WTC11 (cell line): Measurements from ENCODE around the gene CCNL1. TPM values are rescaled to one million over a fixed set of nuclear protein-coding genes. Genes with fewer than 3 reads are reported as not detected.
"Not testable (repeated sequence)": the region's sequence is repeated elsewhere in the genome, so short reads cannot be mapped to it uniquely, and the experiment has no call there.

Source experiments
- ATAC-seq: fragments of 200-7000 bp; cut with Tn5 transposase; 2 replicates; pipeline ENCODE4 v1.10.0; 2021; ENCODE audit warnings: mild to moderate bottlenecking, moderate library complexity
- CTCF ChIA-PET: fragments of 300-600 bp; sonication (Branson Sonifier 250); formaldehyde crosslinking; loops from one replicate; lab custom pipeline; 2021; ENCODE audit warnings: antibody characterized with exemption; lab: Charles Lee
- POLR2A ChIA-PET: fragments of 350-600 bp; sonication (Branson Sonifier 250); formaldehyde crosslinking; loops from one replicate; lab custom pipeline; 2021; ENCODE audit warnings: antibody characterized with exemption; lab: Charles Lee
- DNase-seq: peaks from one replicate; pipeline ENCODE4 v3.0.0; 2021; ENCODE audit warnings: low spot score
- H3K27ac Mint-ChIP-seq: 2 replicates; pipeline ENCODE4 v1.8.0; 2021; ENCODE audit warnings: mixed read lengths
- H3K27me3 Mint-ChIP-seq: 2 replicates; pipeline ENCODE4 v1.8.0; 2021; ENCODE audit warnings: low read depth, mild to moderate bottlenecking, moderate library complexity, mixed read lengths
- H3K36me3 Mint-ChIP-seq: 2 replicates; pipeline ENCODE4 v1.8.0; 2021; ENCODE audit warnings: mixed read lengths
- H3K4me1 Mint-ChIP-seq: 2 replicates; pipeline ENCODE4 v1.8.0; 2022; ENCODE audit warnings: mixed read lengths
- H3K4me3 Mint-ChIP-seq: 2 replicates; pipeline ENCODE4 v1.8.0; 2021; ENCODE audit warnings: mild to moderate bottlenecking, moderate library complexity, mixed read lengths
- H3K9me3 Mint-ChIP-seq: 2 replicates; pipeline ENCODE4 v1.8.0; 2021; ENCODE audit warnings: mixed read lengths
- AFF4 ChIP-seq: sonication (generic); formaldehyde crosslinking; IDR thresholded peaks from 2 replicates; pipeline ENCODE4 v1.8.1; 2023; ENCODE audit warnings: mild to moderate bottlenecking, missing genetic modification reagents, borderline replicate concordance
- CREM ChIP-seq: sonication (generic); formaldehyde crosslinking; IDR thresholded peaks from 2 replicates; pipeline ENCODE4 v1.8.1; 2022; ENCODE audit warnings: mild to moderate bottlenecking, missing genetic modification reagents, moderate library complexity
- E2F4 ChIP-seq: sonication (generic); formaldehyde crosslinking; IDR thresholded peaks from 2 replicates; pipeline ENCODE4 v1.8.1; 2022; ENCODE audit warnings: low read depth, mild to moderate bottlenecking, moderate library complexity, missing genetic modification reagents, borderline replicate concordance
- USF2 ChIP-seq: sonication (generic); formaldehyde crosslinking; IDR thresholded peaks from 2 replicates; pipeline ENCODE4 v1.8.1; 2023; ENCODE audit warnings: mild to moderate bottlenecking, missing genetic modification reagents, moderate library complexity
- ZNF138 ChIP-seq: sonication (generic); formaldehyde crosslinking; conservative IDR thresholded peaks from 2 replicates; pipeline ENCODE4 v1.8.1; 2022; ENCODE audit warnings: mild to moderate bottlenecking, moderate library complexity, missing genetic modification reagents
- ZNF263 ChIP-seq: sonication (generic); formaldehyde crosslinking; IDR thresholded peaks from 2 replicates; pipeline ENCODE4 v1.8.1; 2022; ENCODE audit warnings: low read depth, mild to moderate bottlenecking, moderate library complexity, missing genetic modification reagents
- total RNA-seq: library from RNA; stranded (reverse); gene quantifications from 3 replicates; pipeline ENCODE4 v1.2.3, GENCODE V29; 2021

The CCNL1 gene
- total RNA-seq, 1 experiment from 2014 or later = 79.6 TPM

GRCh38 chr3:157180262-157180661 lies 20.3 kb upstream of the CCNL1 start:
- no peak for ATAC-seq
- CTCF ChIA-PET = no interaction called here
- no peak for TF ChIP-seq E2F4 (CRISPR knock-in tag)

GRCh38 chr3:157179365-157179803 lies 19.4 kb upstream of the CCNL1 start:
- ATAC-seq = no peak
- peaks cover 47% of the 10 kb centered on the region for H3K36me3 Mint-ChIP-seq
- H3K9me3 Mint-ChIP-seq = peaks cover 48% of the 10 kb centered on the region
- POLR2A ChIA-PET = no interaction called here
- CTCF ChIA-PET = no interaction called here
- H3K27me3 Mint-ChIP-seq = peaks cover 3% of the 10 kb centered on the region; the same call in 1 of the 2 replicates
- DNase-seq = no peak
- peaks cover 8% of the 10 kb centered on the region for H3K4me1 Mint-ChIP-seq
- no peak overlapping the region for H3K4me3 Mint-ChIP-seq
- no peak for TF ChIP-seq ZNF263
- no peak for TF ChIP-seq CREM (CRISPR knock-in tag)
- TF ChIP-seq USF2 (CRISPR knock-in tag) = no peak
- TF ChIP-seq ZNF138 (CRISPR knock-in tag) = no peak
- no peak overlapping the region for H3K27ac Mint-ChIP-seq

More at GRCh38 chr3:157180262-157180661, 20.3 kb upstream of the CCNL1 start:
- H3K27me3 Mint-ChIP-seq = peaks cover 8% of the 10 kb centered on the region
- peaks cover 5% of the 10 kb centered on the region for H3K4me1 Mint-ChIP-seq
- H3K9me3 Mint-ChIP-seq = peaks cover 56% of the 10 kb centered on the region
- peaks cover 55% of the 10 kb centered on the region for H3K36me3 Mint-ChIP-seq
- no peak overlapping the region for H3K4me3 Mint-ChIP-seq
- no peak for DNase-seq
- POLR2A ChIA-PET = no interaction called here
- H3K27ac Mint-ChIP-seq = no peak overlapping the region

GRCh38 chr3:157178503-157179364 lies 18.8 kb upstream of the CCNL1 start:
- H3K27me3 Mint-ChIP-seq, DNase-seq, POLR2A ChIA-PET, CTCF ChIA-PET, ATAC-seq, H3K4me3 Mint-ChIP-seq, H3K27ac Mint-ChIP-seq: not testable (repeated sequence)
- peaks cover 41% of the 10 kb centered on the region for H3K9me3 Mint-ChIP-seq
- H3K36me3 Mint-ChIP-seq = peaks cover 43% of the 10 kb centered on the region
- H3K4me1 Mint-ChIP-seq = peaks cover 11% of the 10 kb centered on the region

GRCh38 chr3:157177801-157178453 lies 18.0 kb upstream of the CCNL1 start:
- ATAC-seq, H3K27me3 Mint-ChIP-seq, DNase-seq, CTCF ChIA-PET, POLR2A ChIA-PET, H3K27ac Mint-ChIP-seq, H3K4me3 Mint-ChIP-seq: not testable (repeated sequence)
- Mint-ChIP-seq H3K36me3 (peaks cover 35% of the 10 kb centered on the region), H3K9me3 (peaks cover 33% of the 10 kb centered on the region), H3K4me1 (peaks cover 11% of the 10 kb centered on the region)

- Mint-ChIP-seq H3K9me3 (peaks cover 28% of the 10 kb centered on the region), H3K27ac (no peak overlapping the region), H3K36me3 (peaks cover 32% of the 10 kb centered on the region), H3K4me3 (no peak overlapping the region)
- ATAC-seq (no peak), DNase-seq (no peak)
- POLR2A ChIA-PET = interaction anchor here (0.7 kb wide), 1 partner anchor 323 kb away, joined by 3 read pairs; no protein-coding TSS in a partner anchor
- no peak for TF ChIP-seq AFF4 (CRISPR knock-in tag)
- TF ChIP-seq, all 79 proteins: peak for 0
- H3K27me3 Mint-ChIP-seq = no peaks in the 10 kb centered on the region
- H3K4me1 Mint-ChIP-seq = peaks cover 11% of the 10 kb centered on the region
- CTCF ChIA-PET = no interaction called here
Measured at GRCh38 chr3:157176934-157177333, 17.0 kb upstream of the CCNL1 start.
